Activated T-helper 17 cell treated with anti-CD3 and anti-CD28 coated beads, Interleukin-2, amount 50 U/mL, for 72 hours (primary cell): ENCODE data around the gene RAB4A. TPM values are rescaled to one million over a fixed set of nuclear protein-coding genes. Genes with fewer than 3 reads are reported as not detected.
A peak's percentile ranks its signal among the peaks of the same experiment; 100 is the strongest.

Source experiments
- ATAC-seq: fragments of 150-1000 bp; cut with Tn5 transposase; replicated peaks from 2 replicates; pipeline ENCODE4 v1.10.0; 2021; ENCODE audit warnings: mild to moderate bottlenecking, moderate library complexity
- H3K27ac Mint-ChIP-seq: one replicate; pipeline ENCODE4 v1.8.0; 2022; ENCODE audit warnings: mixed read lengths
- H3K27me3 Mint-ChIP-seq: one replicate; pipeline ENCODE4 v1.8.0; 2022; ENCODE audit warnings: mixed read lengths
- H3K36me3 Mint-ChIP-seq: one replicate; pipeline ENCODE4 v1.8.0; 2022; ENCODE audit warnings: low read depth, mild to moderate bottlenecking, mixed read lengths
- H3K4me1 Mint-ChIP-seq: one replicate; pipeline ENCODE4 v1.8.0; 2022; ENCODE audit warnings: mixed read lengths
- H3K4me3 Mint-ChIP-seq: one replicate; pipeline ENCODE4 v1.8.0; 2022; ENCODE audit warnings: mild to moderate bottlenecking, mixed read lengths
- H3K9me3 Mint-ChIP-seq: one replicate; pipeline ENCODE4 v1.8.0; 2022; ENCODE audit warnings: mixed read lengths
- total RNA-seq, 2 donors: library from RNA; stranded (reverse); gene quantifications; one replicate each; pipeline ENCODE4 v1.2.3, GENCODE V29; 2022

The RAB4A gene
- 10 to 100 TPM; 35.2 to 36.6 TPM for total RNA-seq

DNA sequence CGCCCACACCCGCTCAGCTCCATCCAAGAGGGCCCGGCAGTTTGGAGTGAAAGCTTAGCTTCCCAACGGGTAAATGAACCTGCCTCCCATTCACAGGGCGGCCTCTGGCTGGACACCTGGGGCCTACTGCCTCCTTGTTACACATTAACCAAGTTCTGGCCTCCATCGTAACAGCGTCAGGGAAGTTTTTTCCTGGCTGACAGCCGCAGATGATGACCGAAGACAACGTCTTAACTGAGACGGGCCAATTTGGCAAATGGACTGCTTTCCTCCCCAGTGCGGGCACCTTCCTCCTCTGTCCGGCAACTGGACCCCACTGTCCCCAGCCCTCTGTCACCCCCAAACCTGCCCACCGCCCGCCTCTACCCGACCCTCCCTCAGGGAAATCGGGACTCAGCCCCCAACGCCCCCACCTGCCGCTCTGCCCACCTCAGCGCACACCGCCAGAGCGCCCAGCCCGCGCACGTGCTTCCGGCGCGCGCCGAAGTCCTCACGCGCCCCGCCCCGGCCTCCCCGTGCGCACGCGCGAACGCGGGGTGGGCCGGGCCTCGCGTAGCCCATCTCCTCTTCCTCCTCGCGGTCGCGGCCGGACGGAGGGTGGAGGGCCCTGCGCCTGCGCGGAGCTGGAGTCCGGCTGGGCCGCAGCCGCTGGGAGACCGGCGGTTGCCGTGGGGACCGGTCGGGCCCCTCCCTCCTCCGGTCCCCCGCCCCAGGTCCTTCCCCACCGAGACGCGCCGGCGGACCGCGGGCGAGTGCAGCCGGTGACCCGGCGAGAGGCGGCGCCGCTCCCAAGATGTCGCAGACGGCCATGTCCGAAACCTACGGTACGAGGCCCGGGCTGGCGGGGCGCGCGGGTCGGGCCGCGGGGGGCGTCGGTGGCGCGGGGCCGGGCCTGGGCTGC, at the start of gene RAB4A:
Gene RAB4A (plus strand): TSS at position 565 of the 901 bp plus-strand sequence. CDS start 229 bp downstream, at position 794.
- Mint-ChIP-seq H3K9me3 (no peaks in the 10 kb centered on the region), H3K4me3 (peak within 1 kb of the TSS; percentile 94), H3K27me3 (no peaks in the 10 kb centered on the region), H3K27ac (peak within 1 kb of the TSS; percentile 92), H3K4me1 (peaks cover 23% of the 10 kb centered on the region), H3K36me3 (peaks cover 10% of the 10 kb centered on the region)
- ATAC-seq, result peak; percentile 83

DNA sequence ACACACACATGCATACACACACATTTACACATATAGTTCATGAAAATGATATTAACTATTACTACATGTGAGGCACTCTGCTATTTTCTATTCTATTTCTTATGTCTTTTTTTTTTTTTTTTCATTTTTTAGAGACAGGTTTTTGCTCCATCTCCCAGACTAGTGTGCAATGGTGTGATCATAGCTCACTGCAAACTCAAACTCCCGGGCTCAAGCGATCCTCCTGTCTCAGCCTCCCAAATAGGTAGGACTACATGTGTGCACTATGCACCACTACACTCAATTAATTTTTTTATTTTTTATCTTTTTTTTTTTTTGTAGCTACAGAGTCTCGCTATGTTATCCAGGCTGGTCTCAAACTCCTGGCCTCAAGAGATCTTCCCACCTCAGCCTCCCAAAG, 48.8 kb upstream of the RAB4A start:
- Mint-ChIP-seq H3K9me3 (no peaks in the 10 kb centered on the region), H3K4me3 (no peak overlapping the region), H3K27me3 (peaks cover 3% of the 10 kb centered on the region), H3K4me1 (no peaks in the 10 kb centered on the region), H3K27ac (no peak overlapping the region), H3K36me3 (no peaks in the 10 kb centered on the region)
- no peak for ATAC-seq

DNA sequence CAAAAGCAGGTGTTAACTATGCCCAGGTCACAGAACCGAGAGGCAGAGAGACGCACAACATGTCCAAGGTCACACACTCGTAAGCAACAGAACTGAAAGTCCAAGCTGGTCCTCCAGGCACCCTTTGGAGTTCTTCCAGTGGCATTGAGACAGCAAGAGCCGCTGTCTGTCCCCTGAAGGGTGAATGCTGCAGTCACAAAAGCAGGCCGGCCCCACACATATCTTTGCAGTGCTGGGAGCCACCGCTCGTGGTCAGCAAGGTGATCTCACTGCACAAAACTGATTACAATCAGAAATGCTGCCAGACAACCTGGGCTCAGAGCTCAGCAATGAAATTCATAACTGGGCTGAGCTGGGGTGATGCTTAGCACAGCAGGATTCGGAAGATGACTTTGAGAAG, 47.4 kb upstream of the RAB4A start:
- Mint-ChIP-seq H3K27me3 (no peaks in the 10 kb centered on the region), H3K4me1 (peaks cover 5% of the 10 kb centered on the region), H3K4me3 (no peak overlapping the region), H3K9me3 (no peaks in the 10 kb centered on the region), H3K27ac (no peak overlapping the region), H3K36me3 (no peaks in the 10 kb centered on the region)
- no peak for ATAC-seq

- Mint-ChIP-seq H3K4me1 (peaks cover 5% of the 10 kb centered on the region), H3K27ac (no peak overlapping the region), H3K4me3 (no peak overlapping the region), H3K36me3 (no peaks in the 10 kb centered on the region), H3K27me3 (no peaks in the 10 kb centered on the region), H3K9me3 (no peaks in the 10 kb centered on the region)
- ATAC-seq, result no peak
Measured at GRCh38 chr1:229224308-229224707, 46.6 kb upstream of the RAB4A start.

DNA sequence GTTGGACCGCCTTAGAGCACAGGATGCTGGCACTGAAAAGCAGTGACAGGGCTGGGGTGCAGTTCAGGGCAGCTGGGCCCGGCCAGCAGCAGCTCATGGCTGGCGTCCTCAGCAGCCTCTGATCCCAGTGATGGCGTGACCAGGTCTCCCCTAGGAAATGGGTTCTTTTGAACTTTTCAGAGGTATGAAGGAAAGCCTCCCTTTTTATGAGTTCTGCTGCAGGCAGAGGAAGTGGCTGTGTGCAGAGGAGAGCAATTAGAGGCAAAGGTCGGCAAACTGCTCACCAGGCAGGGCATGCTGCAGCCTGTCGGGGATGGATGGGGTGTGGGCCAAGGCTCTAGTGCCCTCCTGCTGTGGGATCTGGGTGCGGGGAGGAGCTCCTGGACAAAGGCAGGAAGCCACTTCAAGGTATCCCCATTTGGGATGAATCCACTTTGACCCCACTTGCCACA, 45.6 kb upstream of the RAB4A start:
- Mint-ChIP-seq H3K4me3 (no peak overlapping the region), H3K27me3 (peaks cover 7% of the 10 kb centered on the region), H3K27ac (no peak overlapping the region), H3K4me1 (peaks cover 11% of the 10 kb centered on the region), H3K9me3 (no peaks in the 10 kb centered on the region), H3K36me3 (no peaks in the 10 kb centered on the region)
- ATAC-seq, result no peak

DNA sequence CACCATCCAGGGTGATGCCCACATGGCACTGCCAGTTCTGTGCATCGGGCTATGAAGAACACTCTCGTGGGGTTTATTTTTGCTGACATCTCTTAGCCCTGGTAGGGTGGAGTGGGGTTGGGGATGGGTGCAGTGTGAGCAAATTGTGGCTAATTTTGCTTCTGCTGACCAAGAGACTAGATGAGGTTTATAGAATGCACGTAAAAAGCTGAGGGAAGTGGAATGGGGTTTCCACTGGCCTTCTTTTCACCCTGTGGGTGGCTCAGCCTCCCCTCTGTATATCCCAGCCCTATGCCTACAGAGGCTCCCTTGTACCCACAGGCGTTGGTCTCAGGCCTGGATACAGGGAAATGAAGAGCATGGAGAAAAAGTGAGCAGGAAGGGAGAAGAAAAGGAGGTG, 44.1 kb upstream of the RAB4A start:
- no peak for ATAC-seq
- H3K4me1 Mint-ChIP-seq, result peaks cover 15% of the 10 kb centered on the region
- no peaks in the 10 kb centered on the region for H3K36me3 Mint-ChIP-seq
- H3K4me3 Mint-ChIP-seq, result no peak overlapping the region
- H3K27me3 Mint-ChIP-seq, result peaks cover 11% of the 10 kb centered on the region
- H3K27ac Mint-ChIP-seq, result no peak overlapping the region
- H3K9me3 Mint-ChIP-seq, result no peaks in the 10 kb centered on the region

DNA sequence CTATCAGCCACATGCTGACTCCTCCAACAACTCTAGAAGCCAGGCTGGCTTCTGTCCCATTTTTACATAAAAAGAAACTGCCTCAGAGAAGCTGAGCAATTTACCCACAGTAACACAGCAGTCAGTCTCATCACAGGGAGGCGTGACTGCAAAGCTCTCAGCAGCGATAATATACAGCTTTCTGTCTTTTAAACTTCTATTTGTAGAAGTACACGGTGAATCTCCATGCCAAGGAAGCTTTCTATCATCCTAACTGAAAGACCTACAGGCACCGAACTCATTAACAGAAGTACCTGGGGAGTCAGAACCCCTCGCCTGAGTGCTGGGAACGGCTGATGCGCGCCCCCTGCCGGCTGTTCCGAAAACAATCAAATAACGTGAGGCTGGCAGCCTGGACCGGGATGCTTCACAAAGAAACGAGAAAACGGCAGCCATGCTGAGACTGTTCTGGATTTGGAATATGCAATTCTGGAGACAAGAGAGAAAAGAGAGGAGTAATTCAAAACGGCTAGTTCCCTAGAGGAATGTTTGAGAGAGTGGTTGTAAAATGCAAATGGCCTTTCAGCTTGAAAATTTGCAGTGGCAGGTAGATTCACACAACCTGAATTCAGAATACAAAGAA, 43.5 kb upstream of the RAB4A start:
- ATAC-seq, result peak; percentile 77
- Mint-ChIP-seq H3K27ac (no peak overlapping the region), H3K27me3 (peaks cover 11% of the 10 kb centered on the region), H3K9me3 (no peaks in the 10 kb centered on the region), H3K36me3 (no peaks in the 10 kb centered on the region), H3K4me3 (no peak overlapping the region), H3K4me1 (peaks cover 15% of the 10 kb centered on the region)

DNA sequence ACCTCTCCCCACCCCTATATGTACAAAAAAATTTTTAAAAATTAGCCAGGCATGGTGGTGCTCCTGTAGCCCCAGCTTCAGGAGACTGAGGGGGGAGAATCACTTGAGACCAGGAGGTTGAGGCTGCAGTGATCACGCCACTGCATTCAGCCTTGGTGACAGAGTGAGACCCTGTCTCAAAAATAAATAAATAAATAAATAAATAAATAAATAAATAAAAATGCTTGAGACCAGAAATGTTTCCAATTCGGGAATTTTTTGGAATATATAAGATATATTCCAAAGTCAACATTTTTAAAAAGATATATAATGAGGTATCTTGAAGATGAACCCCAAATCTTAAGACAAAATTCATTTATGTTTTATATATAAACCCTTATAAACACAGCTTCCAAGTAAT, 42.4 kb upstream of the RAB4A start:
- Mint-ChIP-seq H3K36me3 (no peaks in the 10 kb centered on the region), H3K9me3 (no peaks in the 10 kb centered on the region), H3K4me1 (peaks cover 15% of the 10 kb centered on the region), H3K27ac (no peak overlapping the region), H3K4me3 (no peak overlapping the region), H3K27me3 (peaks cover 11% of the 10 kb centered on the region)
- no peak for ATAC-seq

GRCh38 chr1:229229137-229229720, 41.7 kb upstream of the RAB4A start:
- no peak overlapping the region for H3K4me3 Mint-ChIP-seq
- H3K36me3 Mint-ChIP-seq, result no peaks in the 10 kb centered on the region
- H3K4me1 Mint-ChIP-seq, result peaks cover 15% of the 10 kb centered on the region
- H3K27me3 Mint-ChIP-seq, result peaks cover 11% of the 10 kb centered on the region
- no peak for ATAC-seq
- H3K9me3 Mint-ChIP-seq, result no peaks in the 10 kb centered on the region
- H3K27ac Mint-ChIP-seq, result no peak overlapping the region

GRCh38 chr1:229229721-229230139, 41.2 kb upstream of the RAB4A start:
- Mint-ChIP-seq H3K36me3 (no peaks in the 10 kb centered on the region), H3K4me3 (no peak overlapping the region), H3K9me3 (no peaks in the 10 kb centered on the region), H3K4me1 (peaks cover 15% of the 10 kb centered on the region), H3K27me3 (peaks cover 11% of the 10 kb centered on the region), H3K27ac (no peak overlapping the region)
- no peak for ATAC-seq

- no peaks in the 10 kb centered on the region for H3K9me3 Mint-ChIP-seq
- peaks cover 15% of the 10 kb centered on the region for H3K4me1 Mint-ChIP-seq
- no peak for ATAC-seq
- no peaks in the 10 kb centered on the region for H3K36me3 Mint-ChIP-seq
- no peak overlapping the region for H3K4me3 Mint-ChIP-seq
- H3K27ac Mint-ChIP-seq, result no peak overlapping the region
- peaks cover 11% of the 10 kb centered on the region for H3K27me3 Mint-ChIP-seq
Measured at GRCh38 chr1:229230140-229230892, 40.6 kb upstream of the RAB4A start.

DNA sequence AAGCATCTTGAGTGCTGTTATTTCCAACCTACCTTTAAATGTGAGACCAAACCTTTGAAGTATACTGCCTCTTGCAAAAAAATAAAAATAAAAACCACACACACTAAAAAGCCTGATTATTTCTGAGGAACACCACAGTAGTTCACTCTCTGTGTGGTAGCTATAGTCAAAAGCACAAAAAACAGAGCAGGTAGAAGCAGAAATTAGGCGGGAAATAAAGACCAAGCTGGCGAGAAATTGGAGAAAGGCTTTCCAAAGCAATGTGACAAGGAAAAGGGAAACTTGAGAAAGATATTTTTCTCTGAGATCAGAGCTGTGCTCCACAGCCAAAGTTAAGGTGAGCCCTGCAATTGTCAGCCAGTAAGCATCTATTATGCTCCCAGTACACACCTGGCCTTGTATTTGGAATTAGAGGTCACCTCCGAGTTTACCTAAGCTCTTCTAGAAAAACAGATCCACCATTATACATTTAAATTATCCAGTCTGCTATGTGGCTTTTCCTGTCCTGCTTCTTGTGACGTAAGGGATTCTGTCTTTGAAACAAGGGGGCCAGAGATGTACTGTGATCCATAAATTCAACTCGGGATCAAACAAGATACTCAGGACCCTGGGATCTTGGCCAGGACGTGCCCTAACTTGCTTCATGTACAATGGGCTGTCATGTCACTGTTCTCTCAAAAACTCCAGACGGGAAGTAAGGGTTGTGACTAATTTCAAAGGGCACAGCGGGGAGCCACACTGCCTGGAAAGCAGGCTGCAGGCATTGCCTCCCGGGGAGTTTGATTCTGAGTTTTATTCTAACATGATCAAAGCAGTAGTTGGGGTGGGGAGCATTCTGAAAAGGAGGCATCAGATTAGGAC, 39.8 kb upstream of the RAB4A start:
- H3K27me3 Mint-ChIP-seq, result peaks cover 11% of the 10 kb centered on the region
- H3K9me3 Mint-ChIP-seq, result no peaks in the 10 kb centered on the region
- no peak overlapping the region for H3K4me3 Mint-ChIP-seq
- no peaks in the 10 kb centered on the region for H3K36me3 Mint-ChIP-seq
- no peak overlapping the region for H3K27ac Mint-ChIP-seq
- ATAC-seq, result no peak
- peaks cover 15% of the 10 kb centered on the region for H3K4me1 Mint-ChIP-seq

- Mint-ChIP-seq H3K9me3 (no peaks in the 10 kb centered on the region), H3K27me3 (peaks cover 11% of the 10 kb centered on the region), H3K36me3 (no peaks in the 10 kb centered on the region), H3K4me1 (peaks cover 15% of the 10 kb centered on the region), H3K27ac (no peak overlapping the region), H3K4me3 (no peak overlapping the region)
- no peak for ATAC-seq
Measured at GRCh38 chr1:229231754-229232119, 39.2 kb upstream of the RAB4A start.
